ENCODE data around the gene DUSP28.

DUSP28 gene

GRCh38 chr2:240601061-240601830, 41.1 kb downstream of the DUSP28 start:
- DNase-seq = no peak

GRCh38 chr2:240601831-240602160, 41.6 kb downstream of the DUSP28 start:
- DNase-seq = no peak

GRCh38 chr2:240602266-240603050, 42.3 kb downstream of the DUSP28 start:
- no peak for DNase-seq

DNA sequence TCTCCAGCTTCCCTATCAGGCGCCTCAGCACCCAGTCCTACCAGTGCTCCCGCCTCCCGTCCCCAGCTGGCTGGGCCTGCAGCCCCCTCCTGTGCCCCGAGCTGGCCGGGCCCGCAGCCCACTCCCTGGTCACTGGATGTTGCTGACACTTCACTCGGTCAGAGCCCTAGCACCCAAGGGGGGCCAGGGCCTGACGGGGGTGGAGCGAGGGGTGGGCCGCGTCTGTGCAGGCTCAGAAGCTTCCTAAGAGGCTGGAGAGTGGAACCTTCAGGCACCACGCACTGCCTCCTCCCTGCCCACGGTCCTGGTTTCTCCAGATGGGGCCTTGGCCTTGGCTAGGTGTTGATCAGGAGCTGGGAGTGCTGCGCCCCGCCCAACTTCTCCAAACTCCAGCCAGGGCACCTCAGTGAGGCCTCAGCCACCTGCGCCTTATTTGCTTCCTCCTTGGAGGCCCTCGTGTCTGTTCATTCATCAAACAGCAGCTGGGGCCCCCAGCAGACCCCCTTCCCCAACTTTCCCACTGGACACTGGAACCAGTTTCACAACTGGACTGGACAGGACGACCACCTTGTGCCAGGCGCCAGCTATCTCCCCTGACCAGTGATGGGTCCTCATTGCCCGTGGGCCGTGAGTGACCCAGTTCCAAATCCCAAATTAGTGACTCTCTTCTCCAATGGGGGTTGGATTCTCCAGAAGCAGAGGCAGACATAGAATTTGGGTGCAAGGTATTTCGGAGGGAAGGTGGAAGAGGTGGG, 43.1 kb downstream of the DUSP28 start:
- no peak for DNase-seq

DNA sequence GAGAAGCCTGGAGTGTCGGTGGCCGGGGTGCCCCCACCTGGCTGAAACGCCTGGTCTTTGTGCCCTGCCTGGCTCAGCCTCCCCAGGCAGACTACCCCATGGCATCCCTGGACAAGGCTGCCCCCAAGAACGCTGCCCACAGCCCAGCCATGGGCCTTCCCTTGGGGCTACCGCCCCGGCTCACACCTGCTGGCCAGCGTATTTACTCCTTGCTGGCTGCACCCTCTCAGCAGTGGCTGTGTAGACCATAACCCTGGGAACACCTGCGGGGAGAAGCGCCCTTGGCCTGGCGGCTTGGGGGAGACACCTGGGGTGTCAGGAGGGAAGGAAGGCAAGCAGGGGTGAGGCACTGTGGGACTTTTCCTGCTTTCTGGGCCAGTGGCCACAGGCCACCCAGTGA, 43.7 kb downstream of the DUSP28 start:
- no peak for DNase-seq

DNA sequence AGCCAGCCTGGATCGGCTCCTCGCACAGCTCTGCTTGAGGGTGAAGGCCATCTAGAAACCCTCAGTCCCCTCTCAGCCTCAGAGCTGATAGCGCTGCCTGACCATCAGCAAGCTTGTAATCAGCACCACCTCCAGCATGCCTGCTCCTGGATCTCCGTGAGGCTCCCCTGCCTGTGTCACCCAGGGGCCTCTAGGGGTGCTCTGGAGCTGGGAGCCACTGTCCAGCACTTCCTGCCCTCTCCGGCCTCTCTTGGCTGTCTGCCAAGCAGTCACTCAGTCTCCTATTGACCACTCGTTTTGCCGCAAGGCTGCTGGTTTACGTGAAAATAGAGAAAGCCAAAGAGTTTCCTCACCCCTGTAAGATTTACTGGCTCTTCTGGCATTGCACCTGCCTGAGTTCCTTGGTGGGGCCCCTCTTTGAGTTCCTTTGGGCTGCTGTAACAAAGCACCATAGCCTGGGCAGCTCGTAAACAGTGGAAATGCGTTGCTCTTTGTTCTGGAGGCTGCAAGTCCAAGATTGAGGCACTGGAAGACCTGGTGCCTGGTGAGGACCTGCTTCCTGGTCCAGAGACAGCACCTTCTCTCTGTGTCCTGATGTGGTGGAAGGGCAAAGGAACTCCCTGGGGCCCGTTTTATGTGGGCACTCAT, 44.3 kb downstream of the DUSP28 start:
- peak; percentile 63 for DNase-seq

- no peak for DNase-seq
These were observed 45.0 kb downstream of the DUSP28 start for GRCh38 chr2:240604939-240605716.

DNA sequence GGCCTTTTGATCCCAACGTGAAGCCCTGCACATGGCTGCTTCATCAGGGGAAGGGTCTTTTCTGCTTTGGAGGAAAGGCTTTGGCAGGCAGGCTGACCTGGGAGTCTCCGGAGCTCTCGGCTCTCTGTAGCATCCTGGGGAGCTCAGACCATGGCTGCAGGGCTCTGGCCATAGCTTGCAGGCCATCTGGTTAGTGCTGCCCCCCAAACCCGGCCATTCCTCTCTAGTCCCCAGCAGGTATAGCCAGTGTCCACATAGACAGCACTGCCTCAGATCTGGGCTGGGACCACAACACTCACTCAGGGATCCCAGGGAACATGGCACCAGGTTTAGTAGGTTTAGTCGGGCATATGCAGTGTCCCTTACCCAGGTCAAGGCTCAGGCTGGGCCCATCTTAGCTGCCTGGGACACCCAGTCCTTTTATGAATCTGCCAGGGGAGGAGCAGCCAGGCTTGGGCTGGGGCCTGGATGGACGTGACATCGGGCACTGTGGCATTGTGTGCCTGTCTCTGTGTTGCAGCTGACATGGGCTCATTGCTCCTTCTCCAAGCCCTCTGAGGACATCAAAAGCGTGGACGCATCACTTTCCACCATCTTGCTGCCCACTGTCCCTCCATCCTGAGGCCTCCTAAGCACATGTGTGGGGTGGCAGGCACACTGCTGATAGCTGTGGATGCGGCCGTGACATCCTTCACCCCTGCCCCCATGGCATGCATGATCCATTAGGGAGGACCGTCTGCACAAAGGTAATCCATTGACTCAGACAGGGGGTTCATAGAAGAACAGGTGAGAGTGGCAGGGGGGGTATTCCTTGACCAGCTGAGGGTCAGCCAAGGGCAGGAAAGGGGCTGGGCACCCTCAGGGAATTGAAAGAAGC, 45.9 kb downstream of the DUSP28 start:
- DNase-seq = no peak

DNA sequence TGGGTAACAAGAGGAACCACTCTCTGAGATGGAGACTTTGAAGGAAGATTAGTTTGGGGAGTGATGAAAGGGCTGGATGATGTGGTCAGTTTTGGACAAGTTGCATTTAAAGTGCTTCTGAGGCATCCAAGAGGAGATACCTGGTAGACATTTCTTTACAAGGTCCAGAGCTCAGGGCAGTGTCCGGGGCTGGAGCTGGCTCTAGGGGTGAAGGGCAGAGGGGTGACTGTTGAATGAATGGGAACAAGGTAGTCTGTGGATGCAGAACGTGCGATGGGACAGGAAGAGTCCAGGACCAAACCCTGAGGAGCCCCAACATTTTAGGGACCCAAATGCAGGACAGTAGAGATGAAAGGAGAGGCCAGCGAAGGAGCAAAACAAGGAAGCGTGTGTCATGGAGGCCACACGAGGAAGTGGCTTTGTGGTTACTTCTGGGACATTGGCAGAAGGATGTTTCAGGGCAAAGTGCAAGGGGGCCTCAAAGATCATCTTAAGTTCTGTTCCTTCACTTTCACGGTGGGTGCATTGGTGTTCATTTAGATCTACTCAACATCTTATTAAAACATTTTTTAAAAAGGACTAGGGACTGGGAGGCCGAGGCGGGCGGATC, 51.5 kb downstream of the DUSP28 start:
- DNase-seq = no peak
